ENCODE measurements around the gene AAK1. TPM values are rescaled to one million over a fixed set of nuclear protein-coding genes. Genes with fewer than 3 reads are reported as not detected.
"Not testable (repeated sequence)": the region's sequence is repeated elsewhere in the genome, so short reads cannot be mapped to it uniquely, and the experiment has no call there.

The AAK1 gene
- total and polyA plus RNA-seq, 2 experiments from 2014 or later = 39.0 to 52.4 TPM

DNA sequence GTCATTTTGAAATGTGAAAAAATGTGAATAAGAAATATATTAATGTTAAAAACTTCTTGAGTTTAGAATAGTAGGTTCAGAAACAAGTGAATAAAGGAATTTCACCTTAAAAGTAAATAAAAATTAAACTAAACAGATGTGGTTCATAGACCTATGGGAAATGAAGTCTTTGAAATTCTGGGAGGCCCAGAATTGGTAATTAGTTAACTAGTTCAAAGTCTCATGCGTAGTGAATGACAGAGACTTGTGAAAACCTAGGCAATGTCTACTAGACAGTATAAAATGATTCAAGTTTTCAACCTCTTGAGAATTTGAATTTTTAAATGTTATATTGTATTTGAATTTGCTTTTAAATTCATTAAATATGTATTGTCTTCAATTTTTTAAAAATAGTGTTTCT lies 32.6 kb upstream of the AAK1 start:
- H3K27ac ChIP-seq (ENCODE audit: low read depth) = no peak overlapping the region
- no peak for ATAC-seq
- TF ChIP-seq, protein P1, sequence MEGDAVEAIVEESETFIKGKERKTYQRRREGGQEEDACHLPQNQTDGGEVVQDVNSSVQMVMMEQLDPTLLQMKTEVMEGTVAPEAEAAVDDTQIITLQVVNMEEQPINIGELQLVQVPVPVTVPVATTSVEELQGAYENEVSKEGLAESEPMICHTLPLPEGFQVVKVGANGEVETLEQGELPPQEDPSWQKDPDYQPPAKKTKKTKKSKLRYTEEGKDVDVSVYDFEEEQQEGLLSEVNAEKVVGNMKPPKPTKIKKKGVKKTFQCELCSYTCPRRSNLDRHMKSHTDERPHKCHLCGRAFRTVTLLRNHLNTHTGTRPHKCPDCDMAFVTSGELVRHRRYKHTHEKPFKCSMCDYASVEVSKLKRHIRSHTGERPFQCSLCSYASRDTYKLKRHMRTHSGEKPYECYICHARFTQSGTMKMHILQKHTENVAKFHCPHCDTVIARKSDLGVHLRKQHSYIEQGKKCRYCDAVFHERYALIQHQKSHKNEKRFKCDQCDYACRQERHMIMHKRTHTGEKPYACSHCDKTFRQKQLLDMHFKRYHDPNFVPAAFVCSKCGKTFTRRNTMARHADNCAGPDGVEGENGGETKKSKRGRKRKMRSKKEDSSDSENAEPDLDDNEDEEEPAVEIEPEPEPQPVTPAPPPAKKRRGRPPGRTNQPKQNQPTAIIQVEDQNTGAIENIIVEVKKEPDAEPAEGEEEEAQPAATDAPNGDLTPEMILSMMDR (conservative IDR thresholded peaks at IDR 0.05; ENCODE audit: low read depth in 2 of 2) = no peak
- no peak for TF ChIP-seq POLR2AphosphoS5 (IDR thresholded peaks at IDR 0.05; ENCODE audit: low read depth)
- no peak for TF ChIP-seq EZH2phosphoT487 (IDR thresholded peaks at IDR 0.05; ENCODE audit: unreplicated experiment)
- H3K36me3 Mint-ChIP-seq (ENCODE audit: low read depth) = no peaks in the 10 kb centered on the region
- peaks cover 5% of the 10 kb centered on the region for H3K27me3 Mint-ChIP-seq (ENCODE audit: insufficient read depth, low read depth, poor library complexity)
- no peaks in the 10 kb centered on the region for H4K20me1 ChIP-seq (replicated peaks; ENCODE audit: insufficient read depth)
- H3K36me3 ChIP-seq (ENCODE audit: insufficient read depth) = no peaks in the 10 kb centered on the region
- H3K4me1 Mint-ChIP-seq = peaks cover 4% of the 10 kb centered on the region; the same call in 1 of the 3 replicates
- H3K4me3 ChIP-seq = no peak overlapping the region
- H3K79me2 ChIP-seq (replicated peaks; ENCODE audit: insufficient read depth) = no peaks in the 10 kb centered on the region
- no peak overlapping the region for H2AFZ ChIP-seq
- no peaks in the 10 kb centered on the region for H3K27me3 ChIP-seq (ENCODE audit: insufficient read depth)
- H3K4me3 Mint-ChIP-seq = no peak overlapping the region
- no peak overlapping the region for H3K27ac Mint-ChIP-seq
- no peaks in the 10 kb centered on the region for H3K4me1 ChIP-seq (ENCODE audit: insufficient read depth)
- H3K4me2 ChIP-seq = no peak overlapping the region
- DNase-seq (ENCODE audit: low spot score) = no peak
- H3F3A ChIP-seq (replicated peaks; ENCODE audit: low read depth) = no peaks in the 10 kb centered on the region; the same call in 1 of the 2 replicates
- no peaks in the 10 kb centered on the region for H3K9me2 ChIP-seq (ENCODE audit: insufficient read depth)
- peaks cover 4% of the 10 kb centered on the region; the same call in 1 of the 3 replicates for H3K9me3 Mint-ChIP-seq

DNA sequence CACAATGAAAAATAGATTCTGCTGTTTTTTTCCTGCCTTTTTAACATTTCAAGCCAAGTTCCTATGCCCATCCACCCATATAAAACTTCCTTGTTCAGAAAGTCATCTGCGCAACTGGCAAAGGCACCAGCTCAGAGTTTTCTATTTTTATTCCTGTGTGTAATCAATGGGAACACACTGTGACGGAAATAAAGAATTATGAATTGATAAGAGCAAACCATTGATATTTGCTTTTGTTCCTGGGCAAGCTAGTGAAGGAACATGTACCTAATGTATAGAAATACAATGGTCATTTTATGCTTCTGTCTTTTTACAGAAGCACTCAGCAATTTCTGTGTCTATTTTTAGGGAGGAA lies 30.8 kb upstream of the AAK1 start:
- Histone ChIP-seq H3K79me2 (replicated peaks; ENCODE audit: insufficient read depth) (no peaks in the 10 kb centered on the region), H3K27ac (ENCODE audit: low read depth) (no peak overlapping the region), H2AFZ (no peak overlapping the region), H3K9me2 (ENCODE audit: insufficient read depth) (no peaks in the 10 kb centered on the region), H3F3A (replicated peaks; ENCODE audit: low read depth) (no peaks in the 10 kb centered on the region; the same call in 1 of the 2 replicates), H4K20me1 (replicated peaks; ENCODE audit: insufficient read depth) (no peaks in the 10 kb centered on the region), H3K4me2 (no peak overlapping the region), H3K36me3 (ENCODE audit: insufficient read depth) (no peaks in the 10 kb centered on the region), H3K27me3 (ENCODE audit: insufficient read depth) (no peaks in the 10 kb centered on the region), H3K4me3 (no peak overlapping the region), H3K4me1 (ENCODE audit: insufficient read depth) (no peaks in the 10 kb centered on the region)
- Mint-ChIP-seq H3K36me3 (ENCODE audit: low read depth) (no peaks in the 10 kb centered on the region), H3K9me3 (peaks cover 11% of the 10 kb centered on the region; the same call in 2 of the 3 replicates), H3K4me1 (peaks cover 4% of the 10 kb centered on the region; the same call in 1 of the 3 replicates), H3K27me3 (ENCODE audit: insufficient read depth, low read depth, poor library complexity) (peaks cover 5% of the 10 kb centered on the region), H3K4me3 (no peak overlapping the region), H3K27ac (no peak overlapping the region)
- DNase-seq (ENCODE audit: low spot score) (no peak), ATAC-seq (no peak)
- TF ChIP-seq NANOG (IDR thresholded peaks at IDR 0.05; ENCODE audit: borderline replicate concordance) (no peak), EZH2 (IDR thresholded peaks at IDR 0.05; ENCODE audit: low read depth, unreplicated experiment) (no peak), CREB1 (CRISPR knock-in tag; IDR thresholded peaks at IDR 0.05; ENCODE audit: low read depth) (no peak), ZNF114 (CRISPR knock-in tag; IDR thresholded peaks at IDR 0.05) (no peak), STAT1 (IDR thresholded peaks at IDR 0.05; ENCODE audit: unreplicated experiment) (no peak), ZNF331 (CRISPR knock-in tag; IDR thresholded peaks at IDR 0.05; ENCODE audit: low read depth) (no peak)
- TF ChIP-seq, protein P2, sequence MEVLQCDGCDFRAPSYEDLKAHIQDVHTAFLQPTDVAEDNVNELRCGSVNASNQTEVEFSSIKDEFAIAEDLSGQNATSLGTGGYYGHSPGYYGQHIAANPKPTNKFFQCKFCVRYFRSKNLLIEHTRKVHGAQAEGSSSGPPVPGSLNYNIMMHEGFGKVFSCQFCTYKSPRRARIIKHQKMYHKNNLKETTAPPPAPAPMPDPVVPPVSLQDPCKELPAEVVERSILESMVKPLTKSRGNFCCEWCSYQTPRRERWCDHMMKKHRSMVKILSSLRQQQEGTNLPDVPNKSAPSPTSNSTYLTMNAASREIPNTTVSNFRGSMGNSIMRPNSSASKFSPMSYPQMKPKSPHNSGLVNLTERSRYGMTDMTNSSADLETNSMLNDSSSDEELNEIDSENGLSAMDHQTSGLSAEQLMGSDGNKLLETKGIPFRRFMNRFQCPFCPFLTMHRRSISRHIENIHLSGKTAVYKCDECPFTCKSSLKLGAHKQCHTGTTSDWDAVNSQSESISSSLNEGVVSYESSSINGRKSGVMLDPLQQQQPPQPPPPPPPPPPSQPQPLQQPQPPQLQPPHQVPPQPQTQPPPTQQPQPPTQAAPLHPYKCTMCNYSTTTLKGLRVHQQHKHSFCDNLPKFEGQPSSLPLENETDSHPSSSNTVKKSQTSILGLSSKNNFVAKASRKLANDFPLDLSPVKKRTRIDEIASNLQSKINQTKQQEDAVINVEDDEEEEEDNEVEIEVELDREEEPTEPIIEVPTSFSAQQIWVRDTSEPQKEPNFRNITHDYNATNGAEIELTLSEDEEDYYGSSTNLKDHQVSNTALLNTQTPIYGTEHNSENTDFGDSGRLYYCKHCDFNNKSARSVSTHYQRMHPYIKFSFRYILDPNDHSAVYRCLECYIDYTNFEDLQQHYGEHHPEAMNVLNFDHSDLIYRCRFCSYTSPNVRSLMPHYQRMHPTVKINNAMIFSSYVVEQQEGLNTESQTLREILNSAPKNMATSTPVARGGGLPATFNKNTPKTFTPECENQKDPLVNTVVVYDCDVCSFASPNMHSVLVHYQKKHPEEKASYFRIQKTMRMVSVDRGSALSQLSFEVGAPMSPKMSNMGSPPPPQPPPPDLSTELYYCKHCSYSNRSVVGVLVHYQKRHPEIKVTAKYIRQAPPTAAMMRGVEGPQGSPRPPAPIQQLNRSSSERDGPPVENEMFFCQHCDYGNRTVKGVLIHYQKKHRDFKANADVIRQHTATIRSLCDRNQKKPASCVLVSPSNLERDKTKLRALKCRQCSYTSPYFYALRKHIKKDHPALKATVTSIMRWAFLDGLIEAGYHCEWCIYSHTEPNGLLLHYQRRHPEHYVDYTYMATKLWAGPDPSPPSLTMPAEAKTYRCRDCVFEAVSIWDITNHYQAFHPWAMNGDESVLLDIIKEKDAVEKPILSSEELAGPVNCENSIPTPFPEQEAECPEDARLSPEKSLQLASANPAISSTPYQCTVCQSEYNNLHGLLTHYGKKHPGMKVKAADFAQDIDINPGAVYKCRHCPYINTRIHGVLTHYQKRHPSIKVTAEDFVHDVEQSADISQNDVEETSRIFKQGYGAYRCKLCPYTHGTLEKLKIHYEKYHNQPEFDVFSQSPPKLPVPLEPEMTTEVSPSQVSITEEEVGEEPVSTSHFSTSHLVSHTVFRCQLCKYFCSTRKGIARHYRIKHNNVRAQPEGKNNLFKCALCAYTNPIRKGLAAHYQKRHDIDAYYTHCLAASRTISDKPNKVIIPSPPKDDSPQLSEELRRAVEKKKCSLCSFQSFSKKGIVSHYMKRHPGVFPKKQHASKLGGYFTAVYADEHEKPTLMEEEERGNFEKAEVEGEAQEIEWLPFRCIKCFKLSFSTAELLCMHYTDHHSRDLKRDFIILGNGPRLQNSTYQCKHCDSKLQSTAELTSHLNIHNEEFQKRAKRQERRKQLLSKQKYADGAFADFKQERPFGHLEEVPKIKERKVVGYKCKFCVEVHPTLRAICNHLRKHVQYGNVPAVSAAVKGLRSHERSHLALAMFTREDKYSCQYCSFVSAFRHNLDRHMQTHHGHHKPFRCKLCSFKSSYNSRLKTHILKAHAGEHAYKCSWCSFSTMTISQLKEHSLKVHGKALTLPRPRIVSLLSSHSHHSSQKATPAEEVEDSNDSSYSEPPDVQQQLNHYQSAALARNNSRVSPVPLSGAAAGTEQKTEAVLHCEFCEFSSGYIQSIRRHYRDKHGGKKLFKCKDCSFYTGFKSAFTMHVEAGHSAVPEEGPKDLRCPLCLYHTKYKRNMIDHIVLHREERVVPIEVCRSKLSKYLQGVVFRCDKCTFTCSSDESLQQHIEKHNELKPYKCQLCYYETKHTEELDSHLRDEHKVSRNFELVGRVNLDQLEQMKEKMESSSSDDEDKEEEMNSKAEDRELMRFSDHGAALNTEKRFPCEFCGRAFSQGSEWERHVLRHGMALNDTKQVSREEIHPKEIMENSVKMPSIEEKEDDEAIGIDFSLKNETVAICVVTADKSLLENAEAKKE (CRISPR knock-in tag; IDR thresholded peaks at IDR 0.05) = no peak

DNA sequence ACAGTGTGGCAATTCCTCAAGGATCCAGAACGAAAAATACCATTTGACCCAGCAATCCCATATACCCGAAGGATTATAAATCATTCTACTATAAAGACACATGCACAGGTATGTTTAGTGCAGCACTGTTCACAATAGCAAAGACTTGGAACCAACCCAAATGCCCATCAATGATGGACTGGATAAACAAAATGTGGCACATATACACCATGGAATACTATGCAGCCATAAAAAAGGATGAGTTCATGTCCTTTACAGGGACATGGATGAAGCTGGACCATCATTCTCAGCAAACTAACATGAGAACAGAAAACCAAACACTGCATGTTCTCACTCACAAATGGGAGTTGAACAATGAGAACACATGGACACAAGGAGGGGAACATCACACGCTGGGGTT lies 29.6 kb upstream of the AAK1 start:
- ATAC-seq; H3K27me3 ChIP-seq (ENCODE audit: insufficient read depth); H3K4me3 Mint-ChIP-seq; H3K36me3 ChIP-seq (ENCODE audit: insufficient read depth); H3K4me2 ChIP-seq; H3K27ac ChIP-seq (ENCODE audit: low read depth); H3K4me1 Mint-ChIP-seq; H3K79me2 ChIP-seq (replicated peaks; ENCODE audit: insufficient read depth); H4K20me1 ChIP-seq (replicated peaks; ENCODE audit: insufficient read depth); H3K27me3 Mint-ChIP-seq (ENCODE audit: insufficient read depth, low read depth, poor library complexity); H3K27ac Mint-ChIP-seq; H2AFZ ChIP-seq; H3K4me1 ChIP-seq (ENCODE audit: insufficient read depth); H3F3A ChIP-seq (replicated peaks; ENCODE audit: low read depth); H3K9me2 ChIP-seq (ENCODE audit: insufficient read depth); H3K4me3 ChIP-seq; H3K36me3 Mint-ChIP-seq (ENCODE audit: low read depth); DNase-seq (ENCODE audit: low spot score): not testable (repeated sequence)
- H3K9me3 Mint-ChIP-seq = peaks cover 11% of the 10 kb centered on the region; the same call in 2 of the 3 replicates

All from GM23338 (cell line).